Measurements from ENCODE around the gene XPC. TPM values are rescaled to one million over a fixed set of nuclear protein-coding genes. Genes with fewer than 3 reads are reported as not detected.

The XPC gene
- total RNA-seq, 2 donors from 2014 or later: 48.4 to 61.0 TPM

Other genes with a start within 250 kb of the XPC start
- gene CHCHD4, start 53.7 kb downstream of the XPC start, total RNA-seq: 10 to 100 TPM; 14.7 to 15.6 TPM
- 10 to 100 TPM; 38.4 to 39.9 TPM for gene TMEM43, start 53.5 kb downstream of the XPC start, total RNA-seq
- gene LSM3, start 216 bp upstream of the XPC start, total RNA-seq: 10 to 100 TPM; 12.4 to 14.3 TPM
- 10 to 100 TPM; 35.4 to 39.2 TPM for gene SLC6A6, start 224.0 kb upstream of the XPC start, total RNA-seq

All from activated T-cell treated with anti-CD3 and anti-CD28 coated beads, Interleukin-2, amount 50 U/mL, for 72 hours (primary cell).